NCI-H524 (cell line): Measurements from ENCODE around the gene TCERG1L.
"Not testable (repeated sequence)": the region's sequence is repeated elsewhere in the genome, so short reads cannot be mapped to it uniquely, and the experiment has no call there.

ENCODE experiments used
- DNase-seq, 2 experiments: peaks; one replicate each; lab custom pipeline; 2025; lab: John Stamatoyannopoulos, UW

TCERG1L gene

GRCh38 chr10:131166486-131166885 is 145.0 kb downstream of the TCERG1L start:
- no peak for DNase-seq

GRCh38 chr10:131165092-131165491 is 146.4 kb downstream of the TCERG1L start:
- no peak for DNase-seq

GRCh38 chr10:131162866-131163843 is 148.4 kb downstream of the TCERG1L start:
- DNase-seq, result no peak

- no peak for DNase-seq
Measured at GRCh38 chr10:131162211-131162610, 149.3 kb downstream of the TCERG1L start.

GRCh38 chr10:131161087-131161486 is 150.4 kb downstream of the TCERG1L start:
- no peak for DNase-seq

- DNase-seq, result no peak
Measured at GRCh38 chr10:131160219-131160875, 151.2 kb downstream of the TCERG1L start.

- DNase-seq, result no peak
Measured at GRCh38 chr10:131159771-131160170, 151.8 kb downstream of the TCERG1L start.

GRCh38 chr10:131158695-131159094 is 152.8 kb downstream of the TCERG1L start:
- DNase-seq, result no peak

GRCh38 chr10:131157899-131158298 is 153.6 kb downstream of the TCERG1L start:
- no peak for DNase-seq

- no peak for DNase-seq
Measured at GRCh38 chr10:131155876-131156230, 155.7 kb downstream of the TCERG1L start.

GRCh38 chr10:131155218-131155875 is 156.2 kb downstream of the TCERG1L start:
- no peak for DNase-seq

- no peak for DNase-seq
Measured at GRCh38 chr10:131154306-131155025, 157.1 kb downstream of the TCERG1L start.

- DNase-seq, result not testable (repeated sequence)
Measured at GRCh38 chr10:131152456-131152855, 159.1 kb downstream of the TCERG1L start.

- DNase-seq, result no peak
Measured at GRCh38 chr10:131150126-131150525, 161.4 kb downstream of the TCERG1L start.

- DNase-seq, result no peak
Measured at GRCh38 chr10:131149586-131149985, 161.9 kb downstream of the TCERG1L start.

GRCh38 chr10:131149111-131149510 is 162.4 kb downstream of the TCERG1L start:
- no peak for DNase-seq

- no peak for DNase-seq
Measured at GRCh38 chr10:131148270-131148669, 163.3 kb downstream of the TCERG1L start.

- DNase-seq, result no peak
Measured at GRCh38 chr10:131147301-131147975, 164.1 kb downstream of the TCERG1L start.

- peak in 1 of 2 experiments; percentile 44 for DNase-seq
Measured at GRCh38 chr10:131146790-131147189, 164.7 kb downstream of the TCERG1L start.

- DNase-seq, result no peak
Measured at GRCh38 chr10:131145756-131146155, 165.8 kb downstream of the TCERG1L start.

- no peak for DNase-seq
Measured at GRCh38 chr10:131144711-131145375, 166.7 kb downstream of the TCERG1L start.
